IMR-90 (cell line): ENCODE results near the gene FUT6. TPM values are rescaled to one million over a fixed set of nuclear protein-coding genes. Genes with fewer than 3 reads are reported as not detected.

Experiments used
- ATAC-seq: fragments of 200-7000 bp; cut with Tn5 transposase; 2 replicates; pipeline ENCODE4 v1.9.1; 2020; ENCODE audit warnings: low read depth, mild to moderate bottlenecking, moderate library complexity
- BruUV-seq: library from RNA; stranded (reverse); fragments of 400-500 nt; replicated peaks from 2 replicates; lab custom pipeline; 2021; lab: Mats Ljungman, UMichigan
- CTCF ChIA-PET: fragments of 300-600 bp; formaldehyde crosslinking; extraction: SDS; loops from one replicate; lab custom pipeline; 2021; ENCODE audit warnings: antibody characterized with exemption; lab: Yijun Ruan, JAX
- POLR2A ChIA-PET: fragments of 300-600 bp; sonication (Branson Sonifier 250); formaldehyde crosslinking; loops from one replicate; lab custom pipeline; 2022; ENCODE audit warnings: antibody characterized with exemption; ENCODE audit not compliant: unreplicated experiment; lab: Charles Lee
- DNase-seq: peaks from one replicate; pipeline ENCODE4 v3.0.0; 2013
- H2AFZ ChIP-seq: replicated peaks from 2 replicates; pipeline ENCODE3; 2013; ENCODE audit warnings: low read length, mild to moderate bottlenecking; ENCODE audit not compliant: poor library complexity
- H2AK5ac ChIP-seq: 2 replicates; pipeline ENCODE4 v1.6.1; 2013; ENCODE audit warnings: low read depth, low read length, inconsistent platforms
- H2AK9ac ChIP-seq: replicated peaks from 2 replicates; pipeline ENCODE3; 2013; ENCODE audit warnings: mild to moderate bottlenecking, low read depth, low read length, moderate library complexity; ENCODE audit not compliant: poor library complexity
- H2BK120ac ChIP-seq: 2 replicates; pipeline ENCODE4 v1.6.1; 2013; ENCODE audit warnings: low read depth, low read length, inconsistent platforms
- H2BK15ac ChIP-seq: 3 replicates; pipeline ENCODE4 v1.6.1; 2013; ENCODE audit warnings: low read depth, low read length, inconsistent platforms
- H2BK20ac ChIP-seq: 2 replicates; pipeline ENCODE4 v1.6.1; 2013; ENCODE audit warnings: low read depth, mild to moderate bottlenecking, inconsistent platforms, low read length, moderate library complexity
- H2BK5ac ChIP-seq: 2 replicates; pipeline ENCODE4 v1.6.1; 2013; ENCODE audit warnings: mild to moderate bottlenecking, low read depth, low read length, inconsistent platforms; ENCODE audit not compliant: poor library complexity, severe bottlenecking
- H3K14ac ChIP-seq: replicated peaks from 2 replicates; pipeline ENCODE4 v1.6.1; 2013; ENCODE audit warnings: low read depth, low read length, inconsistent platforms
- H3K18ac ChIP-seq: 2 replicates; pipeline ENCODE4 v1.6.1; 2013; ENCODE audit warnings: low read depth, low read length, control low read depth
- H3K23ac ChIP-seq: 2 replicates; pipeline ENCODE4 v1.6.1; 2013; ENCODE audit warnings: low read depth, low read length, inconsistent platforms
- H3K27ac ChIP-seq: 2 replicates; pipeline ENCODE4 v1.5.1; 2013; ENCODE audit warnings: mild to moderate bottlenecking, control low read depth, low read length; ENCODE audit not compliant: insufficient read depth
- H3K27me3 ChIP-seq: 2 replicates; pipeline ENCODE4 v1.6.1; 2013; ENCODE audit warnings: low read length; ENCODE audit not compliant: control insufficient read depth, insufficient read depth
- H3K36me3 ChIP-seq: 2 replicates; pipeline ENCODE4 v1.6.1; 2013; ENCODE audit warnings: low read length, mixed read lengths; ENCODE audit not compliant: control insufficient read depth, insufficient read depth
- H3K4ac ChIP-seq: 2 replicates; pipeline ENCODE4 v1.6.1; 2013; ENCODE audit warnings: low read depth, low read length, inconsistent platforms
- H3K4me1 ChIP-seq: 2 replicates; pipeline ENCODE4 v1.6.1; 2013; ENCODE audit warnings: low read length, mixed read lengths; ENCODE audit not compliant: control insufficient read depth, insufficient read depth
- H3K4me2 ChIP-seq: 2 replicates; pipeline ENCODE4 v1.6.1; 2013; ENCODE audit warnings: low read depth, mild to moderate bottlenecking, control low read depth, low read length, moderate library complexity
- H3K4me3 ChIP-seq: 2 replicates; pipeline ENCODE4 v1.5.1; 2013; ENCODE audit warnings: low read depth, mild to moderate bottlenecking, control low read depth, low read length, moderate library complexity; ENCODE audit not compliant: insufficient read depth
- H3K56ac ChIP-seq: 2 replicates; pipeline ENCODE4 v1.6.1; 2013; ENCODE audit warnings: low read length, inconsistent platforms; ENCODE audit not compliant: insufficient read depth; ENCODE audit errors: extremely low read depth
- H3K79me1 ChIP-seq, 2 experiments: 2 replicates each; pipeline ENCODE4 v1.6.1; 2013; ENCODE audit warnings: low read length in 2 of 2, inconsistent platforms in 1 of 2, low read depth in 1 of 2
- H3K9ac ChIP-seq: 2 replicates; pipeline ENCODE4 v1.6.1; 2013; ENCODE audit warnings: low read depth, low read length, control low read depth
- H3K9me1 ChIP-seq: 2 replicates; pipeline ENCODE4 v1.6.1; 2013; ENCODE audit warnings: low read length, inconsistent platforms; ENCODE audit not compliant: insufficient read depth
- H3K9me3 ChIP-seq: 2 replicates; pipeline ENCODE4 v1.6.1; 2013; ENCODE audit warnings: low read length; ENCODE audit not compliant: control insufficient read depth, insufficient read depth
- H4K20me1 ChIP-seq: 2 replicates; pipeline ENCODE4 v1.6.1; 2013; ENCODE audit warnings: low read length, inconsistent platforms; ENCODE audit not compliant: insufficient read depth
- H4K5ac ChIP-seq: 2 replicates; pipeline ENCODE4 v1.6.1; 2013; ENCODE audit warnings: mild to moderate bottlenecking, low read depth, low read length, control low read depth
- H4K8ac ChIP-seq, 2 experiments: 2 replicates each; pipeline ENCODE4 v1.6.1; 2013; ENCODE audit warnings: low read depth in 2 of 2, low read length in 2 of 2, control low read depth in 1 of 2, inconsistent platforms in 1 of 2
- H4K91ac ChIP-seq: 2 replicates; pipeline ENCODE4 v1.6.1; 2013; ENCODE audit warnings: low read depth, low read length, inconsistent platforms; ENCODE audit not compliant: insufficient read depth
- BHLHE40 ChIP-seq: fragments of 150-350 bp; IDR thresholded peaks from 2 replicates; pipeline ENCODE4 v1.6.1; 2016; ENCODE audit warnings: mild to moderate bottlenecking, low read depth, low read length
- CEBPB ChIP-seq: IDR thresholded peaks from 2 replicates; pipeline ENCODE4 v1.6.1; 2012; ENCODE audit warnings: low read depth, low read length, improper control_type of control experiment
- CHD1 ChIP-seq: IDR thresholded peaks from 2 replicates; pipeline ENCODE4 v1.6.1; 2012; ENCODE audit warnings: low read depth, low read length, improper control_type of control experiment
- CTCF ChIP-seq: conservative IDR thresholded peaks from 2 replicates; pipeline ENCODE4 v1.5.1; 2012; ENCODE audit warnings: mild to moderate bottlenecking, low read depth, low read length, improper control_type of control experiment
- FOS ChIP-seq: fragments of 150-350 bp; IDR thresholded peaks from 2 replicates; pipeline ENCODE4 v1.6.1; 2016; ENCODE audit warnings: low read depth, low read length
- MAFK ChIP-seq: IDR thresholded peaks from 2 replicates; pipeline ENCODE4 v1.6.1; 2012; ENCODE audit warnings: low read depth, low read length, improper control_type of control experiment
- MAZ ChIP-seq: IDR thresholded peaks from 2 replicates; pipeline ENCODE4 v1.6.1; 2012; ENCODE audit warnings: low read depth, mild to moderate bottlenecking, low read length, improper control_type of control experiment, moderate library complexity, borderline replicate concordance
- MXI1 ChIP-seq: IDR thresholded peaks from 2 replicates; pipeline ENCODE4 v1.6.1; 2012; ENCODE audit warnings: low read depth, mild to moderate bottlenecking, low read length, moderate library complexity, borderline replicate concordance
- NFE2L2 ChIP-seq: fragments of 150-350 bp; IDR thresholded peaks from 2 replicates; pipeline ENCODE4 v1.6.1; 2016; ENCODE audit warnings: low read depth, mild to moderate bottlenecking, low read length
- POLR2A ChIP-seq: IDR thresholded peaks from 2 replicates; pipeline ENCODE4 v1.6.1; 2012; ENCODE audit warnings: mild to moderate bottlenecking, low read depth, low read length
- RAD21 ChIP-seq: IDR thresholded peaks from 2 replicates; pipeline ENCODE4 v1.6.1; 2012; ENCODE audit warnings: low read length, improper control_type of control experiment
- RCOR1 ChIP-seq: IDR thresholded peaks from 2 replicates; pipeline ENCODE4 v1.6.1; 2012; ENCODE audit warnings: mild to moderate bottlenecking, low read length, improper control_type of control experiment; ENCODE audit not compliant: insufficient replicate concordance
- RFX5 ChIP-seq: IDR thresholded peaks from 2 replicates; pipeline ENCODE4 v1.8.0; 2012; ENCODE audit warnings: low read depth, mild to moderate bottlenecking, low read length, moderate library complexity
- SMC3 ChIP-seq: fragments of 150-350 bp; IDR thresholded peaks from 2 replicates; pipeline ENCODE4 v1.6.1; 2016; ENCODE audit warnings: low read depth, mild to moderate bottlenecking, antibody characterized with exemption, low read length, moderate library complexity
- USF2 ChIP-seq: fragments of 150-350 bp; IDR thresholded peaks from 2 replicates; pipeline ENCODE4 v1.6.1; 2017; ENCODE audit warnings: mild to moderate bottlenecking, antibody characterized with exemption, low read length, low read depth
- WGBS, 2 experiments: methylation state at CpG; one replicate each; pipeline versions ENCODE4 v1.1.5 to v1.1.7; 2013; ENCODE audit warnings: missing lambda C conversion rate in 2 of 2; ENCODE audit not compliant: insufficient read length in 1 of 2; ENCODE audit errors: extremely low coverage in 2 of 2; 5-methylcytosine and 5-hydroxymethylcytosine counted together
- dilution Hi-C: fragments of 300-500 bp; cut with HindIII; formaldehyde crosslinking; loops from one replicate; pipeline ENCODE4 v1.14.3; 2018; ENCODE audit warnings: low sequenced_read_pairs; ENCODE audit not compliant: unreplicated experiment
- in situ Hi-C: fragments of 300-500 bp; cut with MboI; formaldehyde crosslinking; loops from 3 replicates; pipeline ENCODE4 v1.14.3; 2019; ENCODE audit warnings: low sequenced_read_pairs, inconsistent platforms, mixed read lengths
- intact Hi-C: fragments of 100-400 bp; cut with micrococcal nuclease; formaldehyde crosslinking; loops from 2 replicates; pipeline ENCODE4 v1.10.0; 2022
- polyA plus RNA-seq, 3 experiments: library from polyadenylated mRNA; depleted of rRNA; stranded (reverse); fragments of >200 nt; gene quantifications; 2 replicates each; pipeline ENCODE4 v1.2.3, GENCODE V29; 2012; ENCODE audit warnings: low replicate concordance in 1 of 3
- total RNA-seq: library from RNA; depleted of rRNA; stranded (reverse); fragments of >200 nt; gene quantifications from 2 replicates; pipeline ENCODE4 v1.2.3, GENCODE V29; 2012
- TF ChIP-seq, protein P1 (sequence below): fragments of 150-350 bp; IDR thresholded peaks from 2 replicates; pipeline ENCODE4 v1.6.1; 2016; ENCODE audit warnings: low read depth, mild to moderate bottlenecking, low read length, moderate library complexity, borderline replicate concordance

Gene FUT6
- total and polyA plus RNA-seq, 2 of the 4 experiments (the other 2 are of a cell fraction): not detected

- Histone ChIP-seq H2AFZ (no peak overlapping the region), H2BK15ac (no peak overlapping the region), H2BK20ac (no peak overlapping the region), H3K79me1 (peaks cover 0 to 11% of the 10 kb centered on the region in 2 experiments; a peak in 2 of 4 replicates), H3K14ac (no peak overlapping the region), H2AK5ac (no peak overlapping the region), H3K18ac (no peak overlapping the region), H3K27ac (no peak overlapping the region), H4K20me1 (peaks cover 7% of the 10 kb centered on the region), H3K27me3 (no peaks in the 10 kb centered on the region), H3K4ac (no peak overlapping the region), H3K36me3 (peaks cover 47% of the 10 kb centered on the region), H2BK5ac (no peak overlapping the region), H3K9ac (no peak overlapping the region), H2AK9ac (no peak overlapping the region), H4K91ac (no peak overlapping the region), H4K5ac (no peak overlapping the region), H2BK120ac (no peak overlapping the region), H3K4me3 (no peak overlapping the region), H3K9me3 (no peaks in the 10 kb centered on the region), H3K23ac (no peak overlapping the region), H3K4me1 (0 out of 2 replicates have a peak, but pooled peaks cover 2% of the 10 kb centered on the region), H3K4me2 (no peak overlapping the region), H3K9me1 (0 out of 2 replicates have a peak, but pooled peaks cover 3% of the 10 kb centered on the region), H3K56ac (no peak overlapping the region), H4K8ac (no peak overlapping the region)
- WGBS, 2 experiments: 93% methylated on average over 27 of the region's 37 CpGs; no CpG with 5 or more reads in 1 of the 2 experiments
- ChIA-PET POLR2A (no interaction called here), CTCF (no interaction called here)
- BruUV-seq: no TSS peak
- TF ChIP-seq POLR2A (no peak), CTCF (no peak), USF2 (no peak), CHD1 (no peak), NFE2L2 (no peak), RFX5 (no peak), FOS (no peak), BHLHE40 (no peak), RCOR1 (no peak), SMC3 (no peak), CEBPB (no peak), MXI1 (no peak), MAZ (no peak), RAD21 (no peak), MAFK (no peak)
- TF ChIP-seq, protein P1, sequence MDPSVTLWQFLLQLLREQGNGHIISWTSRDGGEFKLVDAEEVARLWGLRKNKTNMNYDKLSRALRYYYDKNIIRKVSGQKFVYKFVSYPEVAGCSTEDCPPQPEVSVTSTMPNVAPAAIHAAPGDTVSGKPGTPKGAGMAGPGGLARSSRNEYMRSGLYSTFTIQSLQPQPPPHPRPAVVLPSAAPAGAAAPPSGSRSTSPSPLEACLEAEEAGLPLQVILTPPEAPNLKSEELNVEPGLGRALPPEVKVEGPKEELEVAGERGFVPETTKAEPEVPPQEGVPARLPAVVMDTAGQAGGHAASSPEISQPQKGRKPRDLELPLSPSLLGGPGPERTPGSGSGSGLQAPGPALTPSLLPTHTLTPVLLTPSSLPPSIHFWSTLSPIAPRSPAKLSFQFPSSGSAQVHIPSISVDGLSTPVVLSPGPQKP: no peak
- intact Hi-C loops (no loop called here), dilution Hi-C loops (no loop called here), in situ Hi-C loops (no loop called here)
- DNase-seq: no peak
- no peak for ATAC-seq
Measured at GRCh38 chr19:5785423-5785822, 54.1 kb downstream of the FUT6 start.
